GM12878 (cell line): ENCODE measurements around the gene TTLL7.

ENCODE experiments used
- CHD4 ChIP-seq: fragments of 200-600 bp; sonication (generic); IDR thresholded peaks from 2 replicates; pipeline ENCODE4 v1.6.1; 2016; ENCODE audit warnings: mild to moderate bottlenecking
- CREM ChIP-seq: IDR thresholded peaks from 2 replicates; pipeline ENCODE4 v1.6.1; 2014; ENCODE audit warnings: antibody characterized with exemption, low read depth
- CTCF ChIP-seq, 3 experiments: IDR thresholded peaks in 2 of 3; conservative IDR thresholded peaks in 1 of 3; 2 replicates each; pipeline ENCODE4 v1.5.1; 2011; ENCODE audit warnings: low read depth in 3 of 3, low read length in 3 of 3, mild to moderate bottlenecking in 3 of 3, control low read depth in 2 of 3, moderate library complexity in 2 of 3, inconsistent platforms in 1 of 3, mixed read lengths in 1 of 3; ENCODE audit not compliant: control insufficient read depth in 2 of 3, insufficient read depth in 1 of 3; ENCODE audit errors: extremely low read depth in 1 of 3
- EGR1 ChIP-seq, 2 experiments: IDR thresholded peaks; 1 replicate in 1 of 2; 2 replicates in 1 of 2; pipeline ENCODE4 v1.6.1; 2011 to 2012; ENCODE audit warnings: low read depth in 2 of 2, low read length in 2 of 2, borderline replicate concordance in 1 of 2, mild to moderate bottlenecking in 1 of 2, moderate library complexity in 1 of 2
- MAX ChIP-seq: IDR thresholded peaks from 2 replicates; pipeline ENCODE4 v1.6.1; 2012; ENCODE audit warnings: low read depth, low read length, improper control_type of control experiment
- RFX5 ChIP-seq: IDR thresholded peaks from 2 replicates; pipeline ENCODE4 v1.6.1; 2011; ENCODE audit warnings: low read depth, low read length, improper control_type of control experiment
- SMC3 ChIP-seq: IDR thresholded peaks from 2 replicates; pipeline ENCODE4 v1.6.1; 2011; ENCODE audit warnings: low read length, improper control_type of control experiment, borderline replicate concordance
- TAF1 ChIP-seq: IDR thresholded peaks from 2 replicates; pipeline ENCODE4 v1.6.1; 2011; ENCODE audit warnings: mild to moderate bottlenecking, low read depth, low read length, borderline replicate concordance
- TARDBP ChIP-seq: IDR thresholded peaks from 2 replicates; pipeline ENCODE4 v1.6.1; 2016; ENCODE audit warnings: borderline replicate concordance

GRCh38 chr1:83901547-83902155 lies 97.3 kb downstream of the TTLL7 start:
- TF ChIP-seq TARDBP (no peak), RFX5 (no peak), SMC3 (no peak), CTCF (IDR thresholded peaks at IDR 0.05 in 2 of 3, conservative IDR thresholded peaks at IDR 0.05 in 1 of 3; ENCODE audit: control insufficient read depth in 2 of 3, extremely low read depth in 1 of 3, insufficient read depth in 1 of 3, low read depth in 3 of 3, low read length in 3 of 3) (no peak), EGR1 (IDR thresholded peaks at IDR 0.05; ENCODE audit: borderline replicate concordance in 1 of 2, low read depth in 2 of 2, low read length in 2 of 2) (no peak), CREM (no peak), TAF1 (no peak), MAX (no peak), CHD4 (no peak)
